Epithelial cell of esophagus (primary cell): ENCODE data around the gene CCDC9.

ENCODE experiments used
- DNase-seq: peaks from one replicate; pipeline ENCODE4 v3.0.0; 2010; ENCODE audit warnings: low read depth
- H3K4me3 ChIP-seq: 2 replicates; pipeline ENCODE4 v1.5.1; 2011; ENCODE audit warnings: mild to moderate bottlenecking, low read length, control low read depth
- TF ChIP-seq, protein P1 (sequence below): IDR thresholded peaks from 2 replicates; pipeline ENCODE4 v1.5.1; 2011; ENCODE audit warnings: low read depth, mild to moderate bottlenecking, low read length, control low read depth, inconsistent platforms; ENCODE audit not compliant: insufficient read depth; ENCODE audit errors: missing control alignments

CCDC9 gene

DNA sequence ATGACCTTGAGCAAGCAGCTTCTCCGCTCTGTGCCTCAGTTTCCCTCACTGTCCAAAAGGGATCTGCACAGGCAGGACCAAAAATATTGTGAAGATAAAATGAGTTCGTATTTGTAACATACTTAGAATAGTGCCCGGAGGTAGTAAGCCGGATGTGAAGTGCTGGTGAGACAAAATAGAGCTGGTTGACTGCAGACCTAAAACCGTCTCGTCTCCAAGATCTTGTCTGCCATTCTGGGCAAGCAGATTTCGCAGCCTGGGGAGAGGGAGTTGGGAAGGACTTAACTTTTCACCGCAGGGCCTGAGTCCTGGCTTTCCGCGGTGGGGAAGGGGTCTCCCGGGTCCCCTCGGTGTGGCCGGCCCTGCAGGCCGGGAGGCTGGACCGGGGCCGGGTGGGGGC, 17.2 kb upstream of the CCDC9 start:
- TF ChIP-seq, protein P1, sequence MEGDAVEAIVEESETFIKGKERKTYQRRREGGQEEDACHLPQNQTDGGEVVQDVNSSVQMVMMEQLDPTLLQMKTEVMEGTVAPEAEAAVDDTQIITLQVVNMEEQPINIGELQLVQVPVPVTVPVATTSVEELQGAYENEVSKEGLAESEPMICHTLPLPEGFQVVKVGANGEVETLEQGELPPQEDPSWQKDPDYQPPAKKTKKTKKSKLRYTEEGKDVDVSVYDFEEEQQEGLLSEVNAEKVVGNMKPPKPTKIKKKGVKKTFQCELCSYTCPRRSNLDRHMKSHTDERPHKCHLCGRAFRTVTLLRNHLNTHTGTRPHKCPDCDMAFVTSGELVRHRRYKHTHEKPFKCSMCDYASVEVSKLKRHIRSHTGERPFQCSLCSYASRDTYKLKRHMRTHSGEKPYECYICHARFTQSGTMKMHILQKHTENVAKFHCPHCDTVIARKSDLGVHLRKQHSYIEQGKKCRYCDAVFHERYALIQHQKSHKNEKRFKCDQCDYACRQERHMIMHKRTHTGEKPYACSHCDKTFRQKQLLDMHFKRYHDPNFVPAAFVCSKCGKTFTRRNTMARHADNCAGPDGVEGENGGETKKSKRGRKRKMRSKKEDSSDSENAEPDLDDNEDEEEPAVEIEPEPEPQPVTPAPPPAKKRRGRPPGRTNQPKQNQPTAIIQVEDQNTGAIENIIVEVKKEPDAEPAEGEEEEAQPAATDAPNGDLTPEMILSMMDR: no peak
- no peak for DNase-seq
- no peak overlapping the region for H3K4me3 ChIP-seq

DNA sequence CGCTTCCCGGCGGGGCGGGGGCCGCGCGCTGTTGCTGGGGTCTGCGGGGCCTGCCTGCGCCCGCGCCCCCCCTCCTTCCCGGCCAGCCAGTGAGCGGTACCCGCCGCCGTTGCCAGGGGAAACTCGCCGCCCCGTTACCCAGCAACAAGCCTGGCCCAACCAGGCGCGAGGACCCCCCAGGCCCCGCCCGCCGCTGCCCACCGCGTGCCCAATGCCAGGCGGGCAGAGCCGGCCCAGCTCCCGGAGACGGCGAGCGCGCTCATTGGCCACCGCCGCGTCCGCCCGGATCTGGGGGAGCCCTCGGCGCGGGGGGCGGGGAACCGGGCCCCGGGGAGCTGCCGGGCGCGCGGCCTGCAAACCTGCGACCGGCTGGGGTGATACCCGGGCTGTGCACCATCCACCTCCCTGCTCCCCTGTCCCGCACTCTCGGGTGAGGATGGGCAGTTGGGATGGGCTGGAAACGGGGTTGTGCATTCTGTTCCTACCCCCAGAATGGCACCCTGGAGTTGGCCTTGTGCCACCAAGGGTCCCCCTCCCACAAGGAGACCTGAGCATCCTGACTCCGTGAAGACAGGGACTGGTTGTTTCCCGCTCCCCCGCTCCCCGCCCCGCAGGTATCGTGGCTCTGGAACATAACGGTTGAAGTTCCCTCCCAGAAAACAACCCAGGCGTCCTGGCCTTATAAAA, 16.6 kb upstream of the CCDC9 start:
- peak; percentile 57 for DNase-seq
- no peak overlapping the region for H3K4me3 ChIP-seq
- TF ChIP-seq, protein P1: no peak

DNA sequence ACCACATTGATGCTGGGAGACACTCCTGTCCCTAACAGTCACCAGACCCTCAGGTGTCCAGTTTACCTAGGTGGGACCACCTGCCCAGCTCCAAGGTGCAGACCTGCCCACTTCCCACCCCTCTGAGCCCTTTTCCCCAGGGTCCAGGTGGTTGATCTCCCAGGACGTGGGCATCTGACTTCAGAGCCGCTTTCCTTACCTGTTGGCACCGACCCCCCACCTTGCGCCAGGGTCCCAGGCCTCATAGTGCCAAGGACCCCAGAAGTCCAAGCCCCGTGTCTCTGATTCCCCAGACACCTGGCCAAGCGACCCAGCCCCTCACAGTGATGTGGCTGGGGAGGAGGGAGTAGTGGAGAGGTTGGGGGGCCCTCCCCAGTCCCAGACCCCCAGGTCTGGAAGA, 15.8 kb upstream of the CCDC9 start:
- DNase-seq: no peak
- H3K4me3 ChIP-seq: no peak overlapping the region
- TF ChIP-seq, protein P1: no peak

DNA sequence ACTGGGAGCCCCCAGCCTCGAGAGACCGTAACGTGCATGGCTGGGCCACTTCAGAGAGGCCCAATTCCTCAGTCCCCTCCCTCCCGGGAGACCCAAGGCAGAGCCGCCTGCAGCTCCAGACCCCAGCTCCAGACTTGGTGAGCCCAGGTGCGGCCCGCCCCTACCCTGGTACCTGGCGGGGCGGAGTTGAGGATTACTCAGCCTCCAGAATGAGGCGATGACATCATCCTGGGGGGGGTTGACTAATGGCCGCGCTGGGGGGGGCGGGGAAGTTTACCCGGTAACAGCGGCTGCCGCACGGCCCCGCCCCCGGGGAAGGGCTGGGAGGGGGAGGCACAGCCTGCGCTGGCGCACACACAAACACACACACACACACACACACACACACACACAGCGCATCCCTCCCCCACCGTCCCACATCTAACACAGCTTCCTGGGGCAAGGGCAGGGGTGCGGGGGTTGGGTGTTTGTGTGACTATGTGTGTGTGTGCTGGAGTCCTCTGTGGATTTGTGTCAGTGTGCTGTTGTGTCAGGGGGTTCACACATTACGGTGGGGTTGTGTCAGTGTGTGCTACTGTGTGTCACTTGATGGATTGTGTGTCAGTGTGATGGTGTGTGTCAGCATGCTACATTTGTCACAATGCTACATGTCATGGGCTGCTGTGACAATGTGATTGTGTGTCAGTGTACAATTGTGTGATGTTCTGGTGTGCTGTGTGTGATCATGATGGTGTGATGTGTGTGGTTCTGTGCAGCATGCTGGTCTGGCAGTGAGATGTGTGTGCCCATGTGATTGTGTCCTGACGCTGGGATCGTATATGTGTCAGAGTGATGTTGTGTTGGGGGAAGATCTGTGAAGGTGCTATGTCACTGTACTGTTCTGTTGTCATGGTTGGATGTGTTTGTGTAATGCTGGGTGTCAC, 15.1 kb upstream of the CCDC9 start:
- no peak overlapping the region for H3K4me3 ChIP-seq
- TF ChIP-seq, protein P1: no peak
- DNase-seq: peak; percentile 95

DNA sequence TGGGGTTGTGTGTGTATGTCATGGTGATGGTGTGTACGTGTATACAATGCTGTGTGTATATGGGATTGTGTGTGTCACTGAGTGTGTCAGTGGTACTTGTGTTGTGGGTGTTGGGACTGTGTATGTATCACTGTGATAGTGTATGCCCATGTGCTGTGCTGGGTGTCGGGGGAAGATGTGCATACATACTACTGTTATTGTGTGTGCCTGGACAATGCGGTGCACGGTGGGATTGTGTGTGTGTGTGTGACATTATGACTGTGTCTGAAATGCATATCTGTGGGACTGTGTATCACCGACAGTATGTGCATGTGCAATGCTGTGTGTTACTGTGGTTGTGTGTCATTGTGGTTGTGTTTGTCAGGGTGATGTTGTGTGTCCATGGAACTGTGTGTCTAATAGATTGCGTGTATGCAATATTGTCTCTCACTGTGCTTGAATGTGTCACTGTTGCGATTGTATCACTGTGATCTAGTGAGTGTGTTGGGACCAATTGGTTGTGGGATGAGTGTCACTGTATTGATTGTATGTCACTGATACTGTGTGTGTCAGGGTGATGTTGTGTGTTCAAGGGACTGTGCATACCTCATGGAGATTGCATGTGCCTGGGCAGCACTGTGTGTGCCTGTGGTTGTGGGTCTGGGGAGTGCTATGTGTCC, 14.3 kb upstream of the CCDC9 start:
- H3K4me3 ChIP-seq: no peak overlapping the region
- TF ChIP-seq, protein P1: no peak
- no peak for DNase-seq

DNA sequence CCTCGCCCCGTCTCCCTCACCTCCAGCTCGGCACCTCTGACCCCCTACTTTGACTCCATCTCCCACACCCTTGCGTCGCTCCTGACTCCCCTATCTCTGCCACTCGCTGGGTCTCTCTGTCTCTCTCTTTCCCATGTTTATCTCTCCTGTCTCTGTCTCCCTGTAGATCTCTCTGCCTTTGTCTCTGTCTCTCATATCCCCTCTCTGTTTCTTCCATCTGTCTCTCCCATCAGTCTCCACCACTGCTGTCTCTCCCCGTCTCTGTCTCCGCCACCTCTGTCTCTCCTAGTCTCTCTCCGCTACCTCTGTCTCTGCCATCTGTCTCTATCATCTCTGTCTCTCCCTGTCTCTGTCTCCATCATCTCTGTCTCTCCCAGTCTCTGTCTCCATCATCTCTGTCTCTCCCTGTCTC, 13.0 kb upstream of the CCDC9 start:
- H3K4me3 ChIP-seq: peak overlapping the region; percentile 45
- DNase-seq: no peak
- TF ChIP-seq, protein P1: no peak
